Measurements from ENCODE around the gene AP1S2.
A peak's percentile ranks its signal among the peaks of the same experiment; 100 is the strongest.

AP1S2 gene

GRCh38 chrX:15804563-15804962 is 50.0 kb downstream of the AP1S2 start:
- DNase-seq: no peak

DNA sequence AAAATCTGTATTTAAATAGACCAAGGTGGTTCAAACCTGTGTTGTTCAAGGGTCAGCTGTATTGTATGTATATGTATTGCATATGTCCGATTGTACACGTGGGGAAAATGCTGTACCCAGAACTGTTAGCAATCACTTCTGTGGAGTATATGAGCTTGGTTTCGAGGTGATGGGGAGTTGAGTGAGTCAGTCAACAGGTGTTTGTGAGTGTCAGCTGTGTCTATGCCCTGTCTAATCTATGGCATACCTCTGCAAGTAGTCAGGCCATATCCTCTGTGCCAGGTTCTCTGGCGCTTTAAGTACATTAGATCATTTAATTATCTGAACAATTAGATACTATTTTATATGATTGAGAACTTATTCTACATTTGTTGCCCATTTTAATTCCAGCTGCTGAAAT is 56.9 kb downstream of the AP1S2 start:
- DNase-seq: no peak

DNA sequence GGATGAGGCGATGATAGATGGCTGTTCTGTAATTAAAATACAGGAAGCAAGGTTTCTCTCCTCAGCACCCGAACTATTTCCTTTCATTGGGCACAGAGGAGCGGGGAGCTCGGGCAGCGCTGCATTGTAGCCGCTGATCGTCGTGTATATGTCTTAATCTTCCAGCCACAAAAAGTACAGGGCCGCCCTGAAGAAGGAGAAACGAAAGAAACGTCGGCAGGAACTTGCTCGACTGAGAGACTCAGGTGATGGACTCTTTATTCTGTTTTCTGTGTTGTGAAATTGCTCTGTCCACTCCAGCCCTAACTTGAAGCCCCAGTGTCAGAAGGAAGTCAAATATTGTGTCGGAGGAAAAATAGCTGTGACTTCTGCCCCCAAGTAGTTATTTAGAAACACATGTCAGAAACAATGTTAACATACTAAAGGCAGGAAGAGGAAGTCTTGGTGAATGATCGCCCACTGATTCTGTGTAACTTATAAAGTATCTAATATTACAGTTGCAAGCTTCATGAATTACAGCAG is 63.8 kb downstream of the AP1S2 start:
- DNase-seq: no peak

GRCh38 chrX:15789979-15790768 is 64.4 kb downstream of the AP1S2 start, which contains the start of gene ZRSR2:
ZRSR2 (plus strand) TSS chrX:15790484; CDS start chrX:15790496, 12 bp downstream.
- DNase-seq: peak; percentile 93

DNA sequence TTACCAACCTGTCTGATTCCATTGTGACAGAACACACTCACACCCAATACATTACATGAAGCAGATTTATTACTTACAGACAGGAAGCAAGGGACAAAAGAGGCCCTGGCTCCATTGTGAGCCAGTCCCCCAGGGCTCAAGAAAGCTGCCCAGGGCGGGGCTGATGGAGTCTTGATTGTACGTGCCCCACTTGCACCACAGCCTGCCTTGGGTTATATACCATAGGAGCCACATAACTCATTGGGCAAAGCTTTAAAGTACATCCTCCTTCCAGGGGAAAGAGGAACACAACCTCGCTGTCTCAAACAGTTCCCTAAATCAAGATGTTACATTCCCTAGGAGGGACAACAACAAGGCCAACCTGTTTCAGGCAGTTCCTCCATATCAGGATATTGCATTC is 67.7 kb downstream of the AP1S2 start:
- DNase-seq: no peak

DNA sequence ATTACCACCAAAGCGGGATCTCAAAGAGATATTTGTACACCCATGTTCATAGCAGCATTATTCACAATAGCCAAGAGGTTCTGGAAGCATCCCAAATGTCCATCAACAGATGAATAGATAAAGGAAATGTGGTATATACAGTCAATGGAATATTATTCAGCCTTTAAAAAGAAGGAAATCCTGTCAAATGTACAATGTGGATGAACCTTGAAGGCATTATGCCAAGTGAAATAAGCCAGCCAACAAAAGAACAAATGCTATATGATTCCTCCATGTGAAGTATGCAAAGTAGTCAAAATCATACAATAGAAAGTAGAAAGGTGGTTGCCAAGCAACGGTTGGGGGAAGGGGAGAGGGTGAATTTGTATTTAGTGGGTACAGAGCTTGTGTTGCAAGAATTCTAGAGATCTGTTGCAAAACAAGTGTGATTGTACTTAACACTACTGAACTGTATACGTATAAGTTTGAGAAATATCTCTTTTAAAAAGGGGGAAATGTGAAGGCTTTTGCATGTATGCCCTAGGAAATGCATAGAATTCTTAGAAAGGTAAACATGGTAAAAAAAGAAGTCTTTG is 69.3 kb downstream of the AP1S2 start:
- DNase-seq: no peak

DNA sequence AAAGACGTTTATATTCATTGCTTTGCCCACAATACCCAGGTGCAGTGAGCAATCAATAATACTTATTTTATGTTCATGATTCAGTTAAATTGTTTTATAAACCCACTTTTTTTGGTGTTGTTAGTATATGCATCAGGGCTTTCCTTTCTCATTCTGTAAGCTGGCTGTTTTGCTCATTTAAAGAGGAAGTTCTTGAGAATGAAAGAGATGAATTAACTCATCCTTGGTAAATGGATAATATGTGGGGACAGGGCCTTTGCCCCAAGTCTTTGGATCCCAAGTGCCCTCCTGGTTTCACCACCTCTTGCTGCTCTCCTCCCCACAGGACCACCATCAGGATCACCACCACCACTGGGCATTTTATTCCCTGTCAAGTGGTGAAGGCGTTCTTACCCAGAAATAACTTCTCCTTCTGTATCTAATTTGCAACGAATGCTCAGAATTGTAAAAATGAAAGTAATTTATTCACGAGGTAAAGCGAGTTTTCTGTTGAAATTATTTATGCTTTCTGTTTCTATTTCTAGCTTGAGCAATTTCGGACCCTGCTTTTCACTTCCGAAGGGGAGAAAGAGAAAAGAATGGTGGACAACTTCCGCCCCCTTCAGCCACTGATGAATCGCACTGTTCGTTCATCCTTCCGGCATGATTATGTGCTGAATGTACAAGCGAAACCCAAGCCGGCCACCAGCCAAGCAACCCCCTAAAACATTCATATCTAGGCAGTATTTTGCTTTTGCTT is 72.5 kb downstream of the AP1S2 start:
- DNase-seq: no peak
